GM19351 (cell line): Measurements from ENCODE around the gene NRAP.

Experiments used
- ATAC-seq: cut with Tn5 transposase; IDR thresholded peaks from one replicate; pipeline ENCODE4 v1.9.1; 2021; ENCODE audit warnings: mild to moderate bottlenecking, moderate library complexity; ENCODE audit not compliant: unreplicated experiment

The NRAP gene

GRCh38 chr10:113563306-113564088 is 100.3 kb downstream of the NRAP start:
- ATAC-seq: peak; percentile 99

GRCh38 chr10:113562704-113563103 is 101.1 kb downstream of the NRAP start:
- ATAC-seq: no peak

- no peak for ATAC-seq
These were observed 101.8 kb downstream of the NRAP start for GRCh38 chr10:113562069-113562468.

- no peak for ATAC-seq
These were observed 102.6 kb downstream of the NRAP start for GRCh38 chr10:113561214-113561613.

GRCh38 chr10:113560071-113560470 is 103.8 kb downstream of the NRAP start:
- no peak for ATAC-seq

GRCh38 chr10:113557903-113558321 is 105.9 kb downstream of the NRAP start:
- ATAC-seq: no peak

- no peak for ATAC-seq
These were observed 106.4 kb downstream of the NRAP start for GRCh38 chr10:113557424-113557862.

GRCh38 chr10:113555751-113556150 is 108.1 kb downstream of the NRAP start:
- no peak for ATAC-seq

GRCh38 chr10:113555245-113555644 is 108.6 kb downstream of the NRAP start:
- no peak for ATAC-seq

GRCh38 chr10:113554214-113554613 is 109.6 kb downstream of the NRAP start:
- no peak for ATAC-seq

- ATAC-seq: no peak
These were observed 110.7 kb downstream of the NRAP start for GRCh38 chr10:113553149-113553548.

GRCh38 chr10:113552701-113553100 is 111.1 kb downstream of the NRAP start, which contains the start of gene HABP2:
Gene HABP2 (plus strand): TSS chr10:113553053. CDS start chr10:113553122, 69 bp downstream.
- no peak for ATAC-seq

GRCh38 chr10:113552014-113552413 is 111.8 kb downstream of the NRAP start:
- no peak for ATAC-seq

- ATAC-seq: peak; percentile 58
These were observed 113.5 kb downstream of the NRAP start for GRCh38 chr10:113550365-113550764.

- ATAC-seq: no peak
These were observed 114.0 kb downstream of the NRAP start for GRCh38 chr10:113549856-113550255.

- ATAC-seq: no peak
These were observed 116.4 kb downstream of the NRAP start for GRCh38 chr10:113547426-113547825.

GRCh38 chr10:113544392-113544791 is 119.4 kb downstream of the NRAP start:
- ATAC-seq: no peak

- no peak for ATAC-seq
These were observed 120.5 kb downstream of the NRAP start for GRCh38 chr10:113543107-113543955.

GRCh38 chr10:113541549-113541927 is 122.3 kb downstream of the NRAP start:
- no peak for ATAC-seq

GRCh38 chr10:113540845-113541548 is 122.8 kb downstream of the NRAP start:
- no peak for ATAC-seq

- no peak for ATAC-seq
These were observed 124.1 kb downstream of the NRAP start for GRCh38 chr10:113539789-113540188.
